SU-DHL-6 (cell line): Measurements from ENCODE around the gene AK9.

Source experiments
- CTCF ChIP-seq: fragments of 200-600 bp; sonication (generic); IDR thresholded peaks from one replicate; pipeline ENCODE4 v1.5.1; 2017; ENCODE audit warnings: antibody characterized with exemption, mild to moderate bottlenecking, low read length, moderate library complexity; ENCODE audit not compliant: insufficient read depth, poor library complexity, severe bottlenecking
- EZH2phosphoT487 ChIP-seq: fragments of 200-600 bp; sonication (generic), shearing (Covaris generic); conservative IDR thresholded peaks from 2 replicates; pipeline ENCODE4 v1.6.1; 2018; ENCODE audit warnings: mild to moderate bottlenecking, antibody characterized with exemption, low read length, moderate library complexity, mixed read lengths

- no peak for TF ChIP-seq CTCF
- TF ChIP-seq EZH2phosphoT487 = no peak
Measured at GRCh38 chr6:109718991-109719390, 28.0 kb upstream of the AK9 start.
